ENCODE data around the gene A1CF.

- TF ChIP-seq SUZ12 (IDR thresholded peaks at IDR 0.05; ENCODE audit: extremely low read depth, insufficient read depth, insufficient read length): no peak
- TF ChIP-seq YY1 (IDR thresholded peaks at IDR 0.05; ENCODE audit: insufficient read depth, insufficient read length): no peak
Measured at GRCh38 chr10:50909334-50910014, 24.0 kb upstream of the A1CF start.

All from NT2/D1 (cell line).